Measurements from ENCODE around the gene CLIC4.

Gene CLIC4

DNA sequence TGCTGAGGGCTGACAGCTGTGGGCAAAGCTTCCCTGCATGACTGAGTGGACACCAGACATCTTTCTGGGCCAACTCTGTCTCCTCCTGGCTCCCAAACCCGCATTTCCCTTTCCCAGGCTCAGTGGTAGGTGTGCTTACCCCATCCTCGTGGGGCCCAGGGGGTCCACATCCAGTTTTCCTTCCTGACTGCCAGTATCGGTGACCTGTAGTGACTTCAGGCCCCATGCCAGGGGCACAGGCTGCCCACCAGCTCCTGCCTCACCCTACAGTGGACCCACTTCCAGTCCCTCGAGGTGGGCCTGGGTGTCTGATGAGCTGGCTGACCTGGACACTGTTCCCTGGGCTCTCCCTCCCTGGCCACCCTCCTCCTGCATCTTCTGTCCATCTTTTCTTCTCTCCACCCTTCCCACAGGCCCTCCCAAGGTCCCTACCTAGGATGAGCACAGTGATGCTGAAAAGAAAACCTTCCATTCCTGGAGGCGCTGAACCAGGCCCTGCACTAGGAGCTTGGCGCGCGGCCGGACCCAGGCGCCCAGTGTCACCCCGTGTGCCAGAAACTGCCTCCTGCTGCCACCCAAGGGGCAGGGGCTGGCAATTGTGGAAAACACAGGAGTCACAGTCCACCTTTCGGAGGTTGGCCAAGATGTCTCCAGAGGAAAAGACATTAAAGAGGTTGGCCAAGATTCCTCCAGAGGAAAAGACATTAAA, 117.7 kb downstream of the CLIC4 start:
- no peak for DNase-seq

DNA sequence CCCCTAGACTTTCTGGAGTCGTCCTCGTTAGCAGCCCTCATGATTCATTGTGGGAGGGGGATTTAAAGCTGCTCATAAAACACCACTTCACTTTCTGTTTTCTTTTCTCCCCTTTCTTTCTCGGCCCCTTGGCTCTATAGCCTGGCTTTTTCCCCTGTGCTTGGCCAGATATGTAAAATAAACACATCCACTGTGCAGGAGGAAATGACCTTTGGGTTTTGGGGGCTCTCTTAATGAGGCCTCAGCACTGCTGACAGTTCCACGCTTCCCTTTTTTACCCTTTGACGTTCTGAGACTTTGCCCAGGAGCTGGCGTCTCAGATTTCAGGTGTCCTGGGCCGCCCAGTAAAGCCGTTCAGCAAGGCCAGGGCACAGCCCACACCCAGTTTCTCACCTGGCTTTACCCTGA, 119.1 kb downstream of the CLIC4 start:
- DNase-seq, result no peak

DNA sequence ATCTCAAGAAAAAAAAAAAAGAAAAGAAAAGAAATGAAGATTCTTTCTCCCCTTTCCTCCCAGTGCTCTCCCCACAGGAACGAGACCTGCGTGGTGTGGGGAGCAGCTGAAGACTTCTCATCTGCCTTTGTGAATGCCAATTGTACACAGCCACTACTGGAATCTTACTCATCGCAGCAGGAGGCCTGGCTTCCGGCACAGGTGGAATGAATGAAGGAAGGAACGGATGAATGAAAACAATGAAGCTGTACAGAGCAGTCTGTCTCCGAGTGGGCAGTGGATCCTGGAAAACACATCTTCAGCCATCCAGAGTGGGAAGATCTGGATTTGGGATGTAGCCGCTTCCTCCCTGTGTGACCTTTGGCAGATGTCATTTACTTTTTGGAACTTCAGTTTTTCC, 119.9 kb downstream of the CLIC4 start:
- DNase-seq, result no peak

DNA sequence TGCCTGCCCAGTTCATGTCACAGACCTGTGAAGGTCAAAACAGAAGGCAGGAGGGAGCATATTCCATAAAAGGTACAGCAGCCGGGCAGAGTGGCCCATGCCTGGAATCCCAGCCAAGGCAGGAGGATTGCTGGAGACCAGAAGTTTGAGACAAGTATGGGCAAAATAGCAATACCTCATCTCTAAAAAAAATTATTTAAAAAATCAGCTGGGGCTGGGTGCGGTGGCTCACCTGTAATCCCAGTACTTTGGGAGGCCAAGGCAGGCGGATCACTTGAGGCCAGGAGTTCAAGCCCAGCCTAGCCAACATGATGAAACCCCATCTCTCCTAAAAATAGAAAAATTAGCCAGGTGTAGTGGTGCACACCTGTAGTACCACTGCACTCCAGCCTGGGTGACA, 120.3 kb downstream of the CLIC4 start:
- no peak for DNase-seq

DNA sequence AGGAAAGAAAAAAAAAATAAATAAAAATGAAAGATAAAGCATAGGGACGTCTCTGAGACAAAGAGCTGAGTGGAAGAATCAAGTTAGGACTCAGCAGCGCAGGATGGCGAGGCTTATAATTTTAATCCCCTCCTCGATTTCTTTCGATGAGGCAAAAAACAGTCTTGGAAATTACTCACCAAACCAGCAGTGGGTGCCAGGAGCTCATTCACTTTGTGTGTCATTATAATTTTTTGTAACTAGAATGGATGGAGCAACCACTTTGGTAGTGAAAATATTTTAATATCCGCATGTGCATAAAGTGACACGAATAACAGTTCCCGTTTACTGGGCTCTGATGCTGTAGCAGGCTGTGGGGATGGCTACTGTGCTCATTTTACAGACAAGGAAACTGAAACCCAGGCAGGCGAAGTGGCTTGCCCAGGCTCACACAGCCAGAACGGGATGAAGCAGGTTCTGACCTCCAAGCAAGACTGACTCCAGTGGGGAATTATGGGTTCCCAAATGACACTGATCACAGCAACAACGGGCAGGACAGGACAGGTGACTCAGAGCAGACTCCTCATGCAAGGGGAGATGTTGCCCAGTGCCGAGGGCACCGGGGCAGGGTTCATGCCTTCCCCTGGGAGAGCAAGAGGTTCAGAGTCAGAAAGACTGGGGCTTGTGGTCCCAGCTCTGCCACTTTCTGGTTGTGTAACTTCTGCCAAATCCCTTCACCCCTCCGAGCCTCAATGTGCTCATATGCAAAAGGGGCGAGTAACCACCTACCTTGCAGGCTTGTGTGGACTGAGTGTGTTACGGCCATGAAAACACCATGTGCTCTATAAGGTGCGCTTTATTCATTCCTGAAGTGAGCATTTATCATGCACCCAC, 121.2 kb downstream of the CLIC4 start:
- DNase-seq, result no peak

DNA sequence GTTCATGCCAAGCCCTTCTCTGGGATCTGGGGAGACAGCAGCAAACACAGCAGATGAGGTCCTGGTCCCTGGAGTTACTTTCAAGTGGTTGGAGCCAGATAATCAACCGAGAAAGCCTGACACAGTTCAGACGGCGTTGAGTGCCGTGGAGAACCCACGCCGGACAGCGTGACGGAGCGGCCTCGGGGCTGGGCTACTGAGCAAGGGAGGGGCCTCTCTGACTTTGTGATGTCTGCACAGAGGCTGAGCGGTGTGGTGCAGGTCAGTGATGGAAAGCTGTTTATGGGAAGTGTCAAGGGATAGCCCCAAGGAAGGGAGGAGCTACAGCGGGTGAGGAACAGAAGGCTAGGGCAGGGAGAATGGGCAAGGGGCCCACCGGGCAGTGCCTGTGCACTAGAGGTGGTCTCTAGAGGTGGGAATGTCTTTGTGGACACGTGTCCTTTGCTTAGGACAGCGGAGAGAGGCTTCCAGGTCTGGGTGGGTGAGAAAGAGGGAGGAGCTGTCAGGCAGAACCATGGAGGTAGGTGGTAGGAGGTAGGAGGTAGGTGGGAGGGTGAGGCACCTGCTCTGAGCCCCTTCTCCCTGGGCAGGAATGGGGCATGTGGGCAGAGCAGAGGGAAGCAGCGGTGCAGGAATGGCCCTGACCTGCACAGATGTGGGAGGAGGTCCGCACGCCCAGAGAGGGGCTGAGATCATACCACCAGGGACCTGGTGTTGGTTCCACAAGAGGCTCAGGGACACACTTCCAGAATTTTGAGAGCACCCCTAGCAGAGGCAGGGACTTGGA, 122.0 kb downstream of the CLIC4 start:
- no peak for DNase-seq

DNA sequence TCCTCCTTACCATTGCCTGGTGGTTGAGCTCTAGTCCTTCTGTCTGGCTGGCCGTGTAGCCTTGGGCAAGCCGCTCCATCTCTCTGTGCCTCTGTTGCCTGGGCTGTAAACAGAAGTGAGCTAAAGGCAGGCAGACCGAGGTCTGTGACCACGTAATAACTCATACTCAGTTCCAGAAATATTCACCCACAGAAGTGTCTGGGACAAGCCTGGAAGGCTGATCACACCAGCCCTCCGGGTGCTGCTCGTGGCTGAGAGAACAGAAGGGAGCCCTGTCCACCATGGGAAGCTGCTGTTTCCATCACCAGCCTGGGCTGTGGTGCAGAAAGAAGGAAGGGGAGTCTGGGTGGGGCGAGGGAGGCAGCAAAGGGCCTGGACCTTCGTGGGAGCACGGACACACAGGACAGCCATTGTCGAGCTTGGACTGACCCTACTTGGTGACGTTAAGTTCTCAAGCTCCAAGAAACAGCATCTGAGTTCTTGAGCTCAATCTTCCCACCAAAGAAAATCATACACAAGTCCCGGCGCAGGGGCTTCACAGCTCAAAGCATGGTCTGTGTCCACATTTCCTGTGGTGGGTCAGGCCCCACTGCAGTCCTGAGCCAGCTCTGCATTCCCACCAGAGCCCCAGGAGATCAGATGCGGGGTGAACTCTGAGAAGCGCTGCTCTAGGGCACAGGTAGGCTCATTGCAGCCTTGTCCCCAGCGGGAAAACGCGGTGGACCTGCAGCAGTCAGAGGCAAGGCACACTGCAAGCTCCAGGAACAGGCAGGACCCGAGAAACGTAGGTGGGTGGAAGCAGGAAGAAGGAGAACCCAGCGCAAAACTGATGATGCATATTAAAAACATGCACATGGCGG, 123.0 kb downstream of the CLIC4 start:
- no peak for DNase-seq

DNA sequence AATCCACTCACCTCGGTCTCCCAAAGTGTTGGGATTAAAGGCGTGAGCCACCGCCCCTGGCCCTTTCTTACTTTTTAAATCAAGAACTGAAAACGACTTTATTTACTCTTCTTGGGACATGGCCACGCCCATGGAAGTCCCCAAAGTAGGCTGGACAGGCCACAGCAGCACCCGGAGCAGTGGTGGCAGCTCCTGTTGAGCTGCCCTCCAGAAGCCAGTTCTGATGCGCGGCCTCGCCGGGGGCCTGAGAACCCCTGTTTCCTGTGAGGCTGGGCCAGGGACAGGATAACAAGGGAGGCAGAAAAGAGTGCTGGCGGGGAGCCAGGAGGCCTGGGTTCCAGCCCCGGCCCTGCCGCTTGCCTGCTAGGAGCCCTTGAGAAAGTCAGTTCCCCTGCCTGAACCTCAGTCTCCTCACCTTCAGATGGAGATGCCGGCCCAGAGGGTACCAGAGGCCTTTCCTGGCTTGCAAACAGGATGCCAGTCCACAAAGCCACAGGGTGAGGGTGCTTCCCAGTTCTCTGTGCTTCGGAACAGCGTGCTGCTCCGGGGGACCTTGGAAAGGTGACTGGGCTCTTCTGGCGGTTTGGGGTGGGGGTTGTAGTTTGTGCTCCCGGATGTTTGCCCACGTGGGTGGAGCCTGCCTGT, 125.4 kb downstream of the CLIC4 start:
- no peak for DNase-seq

DNA sequence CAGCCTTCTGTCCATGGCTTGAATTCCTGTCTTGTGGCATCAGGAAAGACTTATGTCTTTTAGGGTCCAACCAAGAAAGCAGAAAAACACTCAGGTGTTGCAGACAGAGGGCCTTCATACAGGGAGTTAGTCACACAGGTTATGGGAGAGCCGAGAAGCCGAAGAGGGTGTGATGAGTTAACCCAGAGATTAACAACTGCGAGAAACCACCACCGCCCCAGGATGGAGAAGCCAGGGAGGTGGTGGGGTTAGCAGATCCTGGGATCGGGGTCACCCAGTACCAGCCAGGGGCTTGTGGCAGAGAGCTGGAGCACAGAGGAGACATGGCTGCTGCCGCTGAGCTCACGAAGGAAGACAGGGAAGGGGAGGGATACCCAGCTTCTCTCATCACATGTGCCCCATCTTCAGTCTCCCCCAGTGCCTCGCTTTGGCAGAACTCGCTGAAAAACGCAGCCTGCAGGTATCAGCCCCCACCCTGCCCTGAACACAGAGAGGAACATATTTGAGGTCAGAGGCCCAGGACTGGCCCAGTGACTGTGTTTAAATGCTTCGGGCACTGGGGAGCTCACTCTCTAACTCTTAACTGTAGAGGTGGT, 126.2 kb downstream of the CLIC4 start:
- no peak for DNase-seq

DNA sequence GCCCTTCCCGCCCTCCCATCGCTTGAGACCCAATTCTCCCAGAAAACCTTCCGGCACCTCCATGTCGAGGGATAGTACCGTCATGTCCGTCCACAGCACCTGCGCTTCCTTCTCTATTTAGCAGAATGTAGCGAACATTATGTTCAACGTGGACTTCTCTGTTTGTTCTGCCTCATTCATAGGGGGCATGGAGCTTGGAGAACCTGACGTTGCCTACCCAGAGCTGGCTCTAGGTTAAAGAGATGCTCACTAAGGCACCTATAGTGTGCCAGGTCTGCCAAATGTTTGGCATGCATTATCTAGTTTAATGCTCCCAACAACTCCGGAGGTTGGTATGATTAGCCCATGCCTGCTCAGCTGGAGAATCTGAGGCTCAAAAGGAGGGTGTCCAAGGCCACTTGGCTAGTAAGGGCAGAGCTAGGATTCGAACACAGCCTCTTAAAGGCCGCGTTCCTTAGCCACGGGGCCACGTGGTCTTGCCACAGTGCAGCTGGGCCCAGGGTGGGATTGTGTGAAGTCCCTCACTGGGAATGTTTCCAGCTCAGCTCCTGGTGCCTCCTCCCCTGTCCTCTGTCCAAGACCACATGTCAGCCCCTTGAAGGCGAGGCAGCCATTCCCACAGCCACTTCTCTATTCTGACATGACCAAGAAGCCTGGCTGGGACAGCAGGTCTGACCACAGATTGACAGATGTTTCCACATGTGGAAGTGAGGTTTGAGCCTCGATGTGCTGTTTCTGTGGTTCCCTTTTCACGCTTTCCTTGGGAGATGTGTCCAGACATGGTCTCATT, 127.0 kb downstream of the CLIC4 start:
- no peak for DNase-seq

DNA sequence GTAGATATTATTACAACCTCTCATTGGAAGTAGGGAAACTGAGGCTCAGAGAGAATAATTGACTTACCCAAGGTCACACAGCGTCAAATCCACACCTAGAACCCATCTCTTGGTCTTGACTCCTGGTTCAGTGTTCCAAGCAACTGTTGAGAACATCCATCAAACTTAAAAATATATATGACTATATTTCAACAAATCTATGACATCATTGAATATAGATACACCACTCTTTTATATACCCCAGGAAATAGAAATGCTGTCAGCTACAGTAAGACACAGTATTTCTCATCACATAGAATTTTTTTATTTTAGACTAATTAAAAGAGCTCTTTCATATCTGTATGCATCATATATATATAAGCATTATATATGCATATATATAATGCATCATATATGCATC, 127.9 kb downstream of the CLIC4 start:
- DNase-seq, result no peak

DNA sequence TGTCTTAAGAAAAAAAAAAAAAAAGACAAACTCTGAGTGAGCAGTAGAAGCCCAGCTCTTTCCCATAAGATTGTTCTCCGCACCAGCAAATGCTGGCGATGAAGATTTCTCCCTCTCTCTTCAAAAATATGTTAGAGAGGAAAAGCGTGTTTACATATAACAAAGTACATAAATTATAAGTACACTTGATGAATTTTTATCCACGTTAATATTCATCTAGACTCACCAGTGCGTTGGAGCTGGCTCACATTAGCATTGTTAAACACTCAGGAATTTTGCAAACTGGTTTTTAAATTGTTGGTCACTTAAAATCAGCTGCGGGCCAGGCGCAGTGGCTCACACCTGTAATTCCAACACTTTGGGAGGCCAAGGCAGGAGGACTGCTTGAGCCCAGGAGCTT, 128.8 kb downstream of the CLIC4 start:
- no peak for DNase-seq

DNA sequence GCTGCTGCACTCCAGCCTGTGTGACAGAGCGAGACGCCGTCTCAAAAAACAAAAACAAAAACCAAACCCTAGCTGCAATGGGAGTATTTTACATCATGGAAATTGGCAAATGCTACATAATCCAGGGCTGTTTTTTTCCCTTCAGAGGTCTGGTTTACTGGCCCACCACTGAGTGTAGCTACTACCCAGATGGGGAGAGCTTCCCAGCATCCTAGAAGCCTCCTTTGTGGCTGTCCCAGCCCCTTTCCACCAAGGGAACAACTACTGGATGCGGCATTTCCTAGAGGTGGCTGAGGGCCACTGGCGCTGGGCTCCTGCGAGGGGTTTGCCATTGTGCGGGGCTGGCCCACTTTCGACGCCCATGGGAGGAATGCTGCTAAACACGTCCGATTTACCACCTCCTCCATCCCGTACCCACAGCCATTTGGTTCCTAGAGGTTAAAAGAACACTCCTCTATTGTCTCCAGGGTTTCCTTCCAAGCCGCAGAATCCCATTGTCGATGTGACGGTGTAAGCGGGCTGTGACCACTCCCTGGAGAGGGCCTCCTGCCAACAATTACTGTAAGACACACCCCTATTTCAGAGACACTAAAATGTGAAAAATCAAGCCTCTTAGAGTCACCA, 129.5 kb downstream of the CLIC4 start:
- no peak for DNase-seq

DNA sequence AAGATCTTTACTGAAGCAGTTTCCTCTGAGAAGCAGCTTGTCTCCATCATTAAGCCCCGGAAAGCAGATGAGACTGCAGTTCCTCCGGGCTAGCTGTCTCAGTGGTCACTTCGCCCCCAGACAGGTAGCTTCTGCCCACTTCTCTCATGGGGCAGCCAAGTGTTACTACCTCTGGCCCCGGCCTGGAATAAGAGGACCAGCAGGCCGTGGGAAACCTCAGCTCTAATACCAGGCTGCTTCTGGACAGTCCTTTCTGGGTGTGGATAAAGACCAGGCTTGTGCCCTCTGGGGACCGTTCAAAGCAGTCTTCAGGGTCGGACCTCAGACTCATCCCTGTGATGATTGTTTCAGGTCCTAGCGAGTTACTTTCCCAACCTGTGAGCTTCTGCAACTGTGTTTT, 130.0 kb downstream of the CLIC4 start:
- no peak for DNase-seq

DNA sequence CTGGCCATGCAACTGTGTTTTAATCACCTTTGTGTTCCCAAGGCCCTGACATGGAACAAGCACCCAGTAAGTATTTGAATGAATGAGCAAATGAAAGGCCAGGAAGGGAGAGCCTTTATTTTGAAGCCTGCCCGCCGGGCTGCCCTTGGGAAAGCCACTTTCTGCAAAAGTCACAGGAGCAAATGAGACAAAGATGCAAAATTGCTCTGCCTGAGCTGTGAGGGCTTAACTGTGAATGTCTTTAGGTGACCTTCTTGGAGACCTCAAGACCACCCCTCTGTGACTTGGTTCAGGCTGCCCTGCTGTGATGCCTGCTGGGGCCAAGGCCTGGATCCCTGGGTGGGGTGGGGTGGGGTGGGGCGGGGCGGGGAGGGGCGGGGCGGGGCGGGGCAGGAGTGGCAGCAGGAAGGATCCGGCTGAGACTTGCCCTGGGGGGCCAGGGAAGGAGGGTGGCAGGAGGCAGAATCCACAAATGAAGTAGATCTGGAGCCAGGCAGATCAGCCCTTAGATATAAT, 130.8 kb downstream of the CLIC4 start:
- DNase-seq, result no peak

DNA sequence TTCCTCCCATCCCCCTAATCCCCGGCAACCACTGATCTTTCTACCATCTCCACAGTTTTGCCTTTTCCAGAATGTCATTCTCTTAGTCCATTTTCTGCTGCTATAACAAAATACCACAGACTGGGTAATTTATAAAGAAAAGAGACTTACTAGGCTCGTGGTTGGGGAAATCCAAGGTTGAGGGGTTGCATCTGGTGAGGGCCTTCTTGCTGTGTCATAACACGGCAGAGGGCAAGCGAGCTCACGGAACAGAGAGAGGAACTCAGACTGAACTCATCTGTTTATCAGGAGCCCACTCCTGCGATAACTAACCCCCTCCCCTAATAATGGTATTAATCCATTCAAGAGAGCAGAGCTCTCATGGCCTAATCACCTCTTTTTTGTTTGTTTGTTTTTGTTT, 132.8 kb downstream of the CLIC4 start:
- DNase-seq, result no peak

DNA sequence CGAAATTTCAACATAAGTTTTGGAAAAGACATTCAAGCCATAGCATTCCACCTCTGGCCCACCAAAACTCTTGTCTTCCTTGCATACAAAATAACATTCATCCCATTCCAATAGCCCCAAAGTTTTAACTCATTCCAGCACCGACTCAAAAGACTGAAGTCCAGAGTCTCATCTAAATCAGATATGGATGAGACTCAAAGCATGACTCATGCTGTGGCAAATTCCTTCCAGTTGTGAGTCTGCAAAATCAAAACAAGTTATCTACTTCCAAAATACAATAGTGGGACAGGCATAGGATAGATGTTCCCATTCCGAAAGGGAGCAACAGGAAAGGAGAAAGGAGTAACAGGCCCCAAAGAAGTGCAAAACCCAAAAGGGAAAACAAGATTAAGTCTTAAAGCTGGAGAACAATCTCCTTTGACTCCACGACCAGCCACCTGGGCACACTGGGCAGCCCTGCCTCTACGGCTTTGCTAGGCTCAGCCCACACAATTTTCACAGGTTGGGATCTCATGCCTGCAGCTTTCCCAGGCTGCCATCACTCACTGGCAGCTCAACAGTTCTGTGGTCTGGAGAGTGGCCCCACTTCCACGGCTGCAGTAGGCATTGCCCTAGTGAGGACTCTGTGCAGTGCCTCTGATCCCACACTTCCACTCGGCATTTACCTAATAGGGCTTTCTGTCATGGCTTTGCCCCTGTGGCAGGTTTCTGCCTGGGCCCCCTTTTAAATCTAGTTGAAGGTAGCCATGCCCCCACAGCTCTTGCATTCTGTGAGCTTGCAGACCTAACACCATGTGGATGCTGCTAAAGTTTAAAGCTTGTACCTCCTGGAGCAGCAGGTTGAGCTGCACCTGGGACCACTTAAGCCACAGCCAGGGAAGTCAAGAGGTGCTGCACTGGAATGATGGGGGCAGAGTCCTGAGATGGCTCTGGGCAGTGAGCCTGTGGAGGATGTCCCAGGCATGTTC, 133.8 kb downstream of the CLIC4 start:
- no peak for DNase-seq

DNA sequence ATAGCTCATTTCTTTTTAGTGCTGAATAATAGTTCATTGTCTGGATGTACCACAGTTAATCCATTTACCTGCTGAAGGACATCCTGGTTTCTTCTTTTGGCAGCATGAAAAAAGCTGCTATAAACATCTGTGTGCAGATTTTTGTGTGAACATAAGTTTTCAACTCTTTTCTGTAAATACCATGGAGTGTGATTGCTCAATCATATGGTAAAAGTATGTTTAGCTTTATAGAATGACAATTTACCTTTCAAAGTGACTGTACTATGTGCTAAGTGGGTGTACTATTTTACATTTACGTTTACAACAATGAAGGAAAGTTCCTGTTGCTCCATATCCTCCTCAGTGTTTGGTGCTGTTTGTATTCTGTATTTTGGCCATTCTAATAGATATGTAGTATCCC, 135.8 kb downstream of the CLIC4 start:
- no peak for DNase-seq

DNA sequence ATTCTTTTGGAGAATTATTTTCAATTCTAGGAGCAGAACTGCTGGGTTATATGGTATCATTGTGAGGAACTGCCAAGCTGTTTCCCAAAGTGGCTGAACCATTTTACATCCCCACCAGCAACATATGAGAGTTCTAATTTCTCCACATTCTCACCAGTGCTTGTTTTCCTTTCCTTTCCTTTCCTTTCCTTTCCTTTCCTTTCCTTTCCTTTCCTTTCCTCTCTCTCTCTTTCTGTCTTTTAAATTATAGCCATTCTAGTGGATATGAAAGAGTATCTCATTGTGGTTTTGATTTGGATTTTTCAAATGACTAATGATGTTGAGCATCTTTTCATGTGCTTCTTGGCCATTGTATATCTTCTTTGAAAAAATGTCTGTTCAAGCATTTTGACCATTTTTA, 139.5 kb downstream of the CLIC4 start:
- DNase-seq, result no peak

Measured in T-helper 2 cell (primary cell).